OCI-LY7 (cell line): ENCODE measurements around the gene POC1B.

Experiments
- EZH2phosphoT487 ChIP-seq: fragments of 200-600 bp; sonication (generic); IDR thresholded peaks from 2 replicates; pipeline ENCODE4 v1.6.1; 2018; ENCODE audit warnings: low read depth, borderline replicate concordance, mild to moderate bottlenecking, mixed run types, antibody characterized with exemption, low read length, moderate library complexity, mixed read lengths
- TF ChIP-seq, protein P1 (sequence below): fragments of 200-600 bp; sonication (generic); conservative IDR thresholded peaks from 2 replicates; pipeline ENCODE4 v1.5.1; 2014; ENCODE audit warnings: mild to moderate bottlenecking, antibody characterized with exemption, low read length, moderate library complexity, mixed read lengths

GRCh38 chr12:89542912-89543592 is 17.2 kb upstream of the POC1B start:
- TF ChIP-seq, protein P1, sequence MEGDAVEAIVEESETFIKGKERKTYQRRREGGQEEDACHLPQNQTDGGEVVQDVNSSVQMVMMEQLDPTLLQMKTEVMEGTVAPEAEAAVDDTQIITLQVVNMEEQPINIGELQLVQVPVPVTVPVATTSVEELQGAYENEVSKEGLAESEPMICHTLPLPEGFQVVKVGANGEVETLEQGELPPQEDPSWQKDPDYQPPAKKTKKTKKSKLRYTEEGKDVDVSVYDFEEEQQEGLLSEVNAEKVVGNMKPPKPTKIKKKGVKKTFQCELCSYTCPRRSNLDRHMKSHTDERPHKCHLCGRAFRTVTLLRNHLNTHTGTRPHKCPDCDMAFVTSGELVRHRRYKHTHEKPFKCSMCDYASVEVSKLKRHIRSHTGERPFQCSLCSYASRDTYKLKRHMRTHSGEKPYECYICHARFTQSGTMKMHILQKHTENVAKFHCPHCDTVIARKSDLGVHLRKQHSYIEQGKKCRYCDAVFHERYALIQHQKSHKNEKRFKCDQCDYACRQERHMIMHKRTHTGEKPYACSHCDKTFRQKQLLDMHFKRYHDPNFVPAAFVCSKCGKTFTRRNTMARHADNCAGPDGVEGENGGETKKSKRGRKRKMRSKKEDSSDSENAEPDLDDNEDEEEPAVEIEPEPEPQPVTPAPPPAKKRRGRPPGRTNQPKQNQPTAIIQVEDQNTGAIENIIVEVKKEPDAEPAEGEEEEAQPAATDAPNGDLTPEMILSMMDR: peak; percentile 98
- TF ChIP-seq EZH2phosphoT487: no peak
